HG02852 (cell line): ENCODE data around the gene PI4KA.

Source experiments
- ATAC-seq: cut with Tn5 transposase; IDR thresholded peaks from one replicate; pipeline ENCODE4 v1.9.1; 2021; ENCODE audit warnings: mild to moderate bottlenecking, moderate library complexity; ENCODE audit not compliant: unreplicated experiment

Gene PI4KA

DNA sequence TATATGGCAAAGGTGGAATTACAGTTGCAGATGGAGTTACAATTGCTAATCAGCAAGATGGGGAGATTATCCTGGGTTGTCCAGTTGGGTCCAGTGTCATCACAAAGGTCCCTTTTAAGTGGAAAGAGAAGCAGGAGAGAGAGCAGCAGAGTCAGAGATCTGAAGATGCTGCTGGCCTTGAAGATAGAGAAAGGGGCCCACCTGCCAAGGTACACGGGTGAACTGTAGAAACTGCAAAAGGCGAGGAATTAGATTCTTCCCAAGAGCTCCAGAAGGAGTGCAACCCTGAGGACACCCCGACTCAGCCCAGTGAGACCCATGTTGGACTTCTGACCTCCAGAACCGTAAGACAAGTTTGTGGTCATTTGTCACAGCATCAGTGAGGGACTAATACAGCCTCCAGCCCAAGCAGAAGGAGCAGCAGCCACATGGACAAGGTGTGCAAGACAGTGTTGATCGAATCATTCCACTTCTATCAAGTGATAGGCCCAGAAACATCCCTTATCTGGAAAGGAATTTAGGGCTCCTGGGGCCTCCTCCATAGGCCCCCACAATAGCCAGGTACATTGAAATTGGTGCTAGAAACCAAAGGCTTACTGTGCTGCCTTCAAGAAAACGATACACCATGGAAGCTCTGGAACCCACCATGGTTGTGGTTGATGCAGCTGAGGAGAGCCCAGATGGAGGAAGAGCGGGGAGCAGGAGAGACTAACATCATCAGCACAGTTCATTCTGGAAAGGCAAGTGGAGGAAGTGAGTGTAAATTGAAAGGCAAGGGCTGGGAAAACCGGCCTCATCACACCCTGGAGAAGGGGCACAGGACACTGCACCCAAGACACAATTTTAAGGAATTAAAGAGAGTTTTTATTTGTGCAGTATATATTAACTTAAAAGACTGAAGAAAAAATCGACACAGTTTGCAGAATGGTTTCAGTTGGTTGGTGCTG, 23.5 kb upstream of the PI4KA start:
- no peak for ATAC-seq

DNA sequence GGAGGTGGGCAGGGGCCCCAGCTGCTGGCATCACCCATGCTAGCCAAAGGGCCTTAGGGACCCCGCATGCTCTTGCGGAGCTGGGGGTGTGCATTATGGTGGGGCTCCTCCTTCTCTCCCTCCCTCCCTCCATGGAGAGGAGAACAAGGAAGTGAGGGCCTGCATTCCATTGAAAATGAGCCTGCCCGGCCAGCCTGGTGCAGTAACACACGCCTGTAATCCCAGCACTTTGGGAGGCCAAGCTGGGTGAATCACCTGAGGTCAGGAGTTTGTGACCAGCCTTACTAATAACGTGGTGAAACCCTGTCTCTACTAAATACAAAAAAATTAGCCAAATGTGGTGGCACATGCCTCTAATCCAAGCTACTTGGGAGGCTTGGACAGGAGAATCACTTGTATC, 22.6 kb upstream of the PI4KA start:
- no peak for ATAC-seq

DNA sequence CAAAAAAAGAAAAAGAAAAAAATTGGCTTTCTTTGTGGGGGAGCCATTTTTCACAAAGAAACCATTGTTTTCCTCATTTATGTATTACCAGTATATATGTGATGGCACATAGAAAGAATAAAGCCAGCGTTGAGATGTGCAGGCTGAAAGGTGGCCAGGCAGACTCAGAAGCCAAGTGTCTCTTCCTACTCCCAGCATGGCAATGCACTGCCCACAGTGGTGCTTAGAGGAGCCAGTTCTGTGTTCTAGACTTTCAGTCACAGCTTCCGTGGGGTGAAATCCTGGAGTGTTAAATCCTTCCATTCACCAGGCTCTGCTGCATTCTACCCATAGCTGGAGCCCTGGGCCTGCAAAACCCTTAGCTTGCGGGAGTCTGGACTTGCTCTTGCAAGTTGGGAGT, 19.1 kb upstream of the PI4KA start:
- ATAC-seq: no peak

DNA sequence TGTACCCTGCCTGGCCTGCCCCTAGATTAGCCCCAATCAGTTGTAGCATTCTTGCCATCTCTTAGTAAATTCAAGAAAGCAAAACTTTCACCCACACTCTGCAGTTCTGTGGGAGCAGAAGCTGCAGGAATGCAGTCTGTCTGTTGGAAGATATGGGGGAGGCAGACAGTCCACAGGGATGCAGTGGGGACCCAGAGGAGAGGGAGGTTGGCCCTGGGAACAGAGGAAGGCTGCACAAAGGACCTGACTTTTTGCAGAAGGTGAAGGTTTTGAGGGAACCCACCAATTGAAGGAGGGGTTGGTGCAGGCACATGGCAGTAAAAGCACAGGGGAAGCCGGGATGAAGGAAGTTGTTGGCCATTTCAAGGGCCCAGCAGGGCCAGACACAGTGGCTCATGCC, 16.7 kb upstream of the PI4KA start:
- ATAC-seq: no peak

DNA sequence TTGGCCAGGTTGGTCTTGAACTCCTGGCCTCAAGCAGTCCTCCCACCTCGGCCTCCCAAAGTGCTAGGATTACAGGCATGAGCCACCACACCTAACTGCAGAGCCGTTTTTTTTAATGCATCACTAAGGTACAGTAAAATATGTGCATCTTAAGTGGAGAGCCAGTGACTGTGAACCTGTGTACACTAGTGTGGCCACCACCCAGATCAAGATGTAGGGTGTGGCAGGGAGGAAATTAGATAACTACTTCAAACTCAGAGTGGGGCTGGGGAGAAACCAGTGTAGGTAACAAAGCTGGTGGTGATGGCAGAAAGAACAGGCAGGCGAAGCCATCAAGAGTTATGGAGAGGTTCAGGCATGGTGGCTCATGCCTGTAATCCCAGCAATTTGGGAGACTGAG, 14.6 kb upstream of the PI4KA start:
- ATAC-seq: no peak

DNA sequence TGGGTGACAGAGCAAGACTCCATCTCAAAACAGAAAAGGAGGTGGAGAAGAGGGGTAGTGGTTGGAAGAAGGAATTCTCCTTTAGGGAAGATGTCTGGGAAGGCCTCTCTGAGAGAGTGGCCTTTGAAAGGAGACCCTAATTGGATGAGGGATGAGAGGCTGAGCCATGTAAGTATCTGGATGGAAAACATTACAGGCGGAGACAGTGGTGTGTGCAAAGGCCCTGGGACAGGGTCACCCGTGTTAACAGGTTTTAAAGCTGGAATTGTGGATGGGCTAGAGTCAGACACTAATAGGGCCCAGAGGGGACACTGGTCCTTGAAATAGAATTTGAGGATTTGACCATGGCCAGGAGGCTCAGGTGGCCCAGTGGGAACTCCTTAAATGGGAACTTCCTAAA, 10.6 kb upstream of the PI4KA start:
- no peak for ATAC-seq

DNA sequence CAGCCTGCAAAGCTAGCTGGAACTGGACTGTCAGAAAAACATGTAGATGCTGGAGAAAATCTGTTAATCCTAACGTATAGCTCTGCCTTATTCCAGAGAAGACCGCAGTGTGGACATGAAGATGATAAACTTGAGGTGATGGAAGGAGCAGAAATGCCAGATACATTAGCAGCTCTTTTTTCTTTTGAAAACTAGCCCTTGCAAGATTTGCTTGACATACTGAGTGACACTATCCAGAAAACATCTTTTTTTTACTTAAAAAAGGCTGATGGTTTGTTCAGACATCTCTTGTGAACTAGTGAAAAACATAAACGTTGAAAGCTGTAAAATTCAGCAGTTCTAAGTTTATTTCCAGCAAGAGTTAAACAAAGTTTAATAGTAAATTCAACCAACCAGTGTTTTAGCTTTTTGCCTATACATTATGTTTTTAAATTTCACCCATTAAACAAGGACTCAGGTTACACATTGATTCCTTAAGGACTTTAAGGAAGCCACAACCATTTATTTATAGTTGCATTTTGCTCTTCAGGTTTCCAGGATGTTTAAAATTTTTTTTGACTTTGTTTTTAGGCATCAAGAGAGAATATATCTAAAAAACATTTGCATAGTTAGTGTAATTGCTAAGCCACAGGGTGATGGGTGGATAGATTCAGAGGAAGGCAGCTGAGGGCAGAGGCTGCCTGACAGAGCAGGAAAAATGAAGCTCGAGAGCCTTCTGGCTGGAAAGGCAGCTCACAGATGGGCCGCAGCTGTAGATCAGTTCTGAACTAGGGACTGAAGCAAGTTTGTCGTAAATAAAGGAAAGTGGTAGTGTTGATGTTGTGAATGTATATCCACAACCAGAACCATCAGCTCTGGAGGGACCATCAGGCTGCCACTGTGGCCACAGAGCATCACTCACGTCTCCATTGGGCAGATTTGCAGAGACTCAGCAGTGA, 9.7 kb upstream of the PI4KA start:
- no peak for ATAC-seq

DNA sequence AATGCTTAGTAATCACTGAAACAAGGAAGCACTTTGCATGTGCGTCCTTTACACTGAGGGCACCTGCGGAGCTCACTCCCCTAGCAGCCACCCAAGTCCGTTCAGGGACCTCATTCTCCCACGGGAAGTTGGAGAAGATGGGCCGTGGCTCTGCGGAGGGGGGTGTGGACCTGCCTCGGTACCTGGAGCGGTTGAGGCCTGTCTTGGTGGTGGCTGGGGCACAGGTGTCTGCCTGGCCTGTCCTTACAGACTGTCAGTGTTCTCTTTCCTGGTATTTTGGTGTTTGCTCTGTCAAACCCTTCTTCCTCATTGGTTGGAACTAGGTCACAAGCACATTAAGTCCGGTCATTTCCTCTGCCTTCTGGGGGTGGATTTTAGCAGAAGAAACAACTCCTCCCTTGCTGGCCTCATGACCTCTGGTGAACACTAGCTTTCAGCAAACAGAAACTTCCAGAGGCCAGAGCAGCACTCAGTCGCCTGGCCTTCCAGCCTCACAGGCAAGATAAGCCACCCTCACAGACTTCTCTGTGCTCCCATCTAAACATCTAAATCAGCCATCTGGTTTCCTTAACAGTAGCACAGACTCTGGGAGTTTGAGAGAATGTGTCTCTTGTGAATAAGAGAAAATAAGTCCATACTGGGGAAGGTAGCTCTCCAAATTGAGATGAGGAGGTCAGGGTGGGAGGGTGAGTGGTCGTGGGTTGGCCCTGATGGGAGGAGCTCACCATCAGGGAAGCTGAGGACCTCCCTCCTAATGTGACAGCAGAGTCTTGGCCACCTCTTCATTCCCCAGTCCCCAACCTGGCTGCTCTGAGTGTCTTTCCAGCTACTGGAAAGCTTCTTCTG, 8.8 kb upstream of the PI4KA start:
- ATAC-seq: no peak

DNA sequence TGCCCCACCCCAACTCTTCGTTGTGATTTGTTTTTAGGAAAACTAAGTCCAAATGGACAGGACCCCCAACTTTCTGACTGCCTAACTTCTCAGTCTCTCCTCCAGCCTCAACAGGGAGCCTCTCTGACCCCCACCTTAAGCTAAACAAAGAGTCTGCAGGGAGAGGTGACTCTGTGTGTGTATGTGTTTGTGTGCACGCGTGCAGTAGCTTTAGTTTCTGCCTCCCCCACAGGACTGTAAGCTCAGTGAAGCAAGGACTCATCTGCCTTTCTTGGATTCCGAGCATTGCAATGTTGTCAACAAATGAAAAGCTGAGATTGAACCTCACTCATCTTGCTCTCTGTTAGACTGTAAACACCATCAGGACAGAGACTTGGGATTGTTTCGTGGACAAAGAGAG, 8.1 kb upstream of the PI4KA start:
- no peak for ATAC-seq

DNA sequence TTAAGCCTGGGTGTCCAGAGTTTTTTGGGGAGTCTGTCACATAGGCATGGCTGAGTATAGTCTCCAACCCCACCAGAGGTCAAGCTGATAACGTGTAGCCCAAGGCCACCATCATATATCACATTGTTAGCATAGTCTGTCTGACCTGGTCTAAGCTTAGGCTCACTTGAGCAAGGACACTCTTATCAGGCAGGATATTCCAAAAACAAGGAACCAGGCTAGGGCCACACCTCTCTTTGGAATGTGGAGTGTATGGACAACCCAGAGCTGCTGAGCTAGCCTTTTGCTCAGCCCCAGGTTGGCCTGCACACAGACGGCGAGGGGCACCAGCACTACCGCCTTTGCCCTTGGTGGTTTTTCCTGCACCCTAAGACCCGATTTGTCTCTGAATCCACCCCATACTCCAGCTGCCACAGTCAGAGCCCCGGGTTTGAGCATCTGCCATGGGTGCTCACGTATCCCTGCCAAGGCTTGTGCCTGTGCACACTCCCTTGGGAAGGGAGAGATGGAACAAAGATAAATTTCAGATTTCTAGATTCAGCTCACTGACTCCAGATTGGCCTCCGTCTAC, 7.3 kb upstream of the PI4KA start:
- no peak for ATAC-seq

DNA sequence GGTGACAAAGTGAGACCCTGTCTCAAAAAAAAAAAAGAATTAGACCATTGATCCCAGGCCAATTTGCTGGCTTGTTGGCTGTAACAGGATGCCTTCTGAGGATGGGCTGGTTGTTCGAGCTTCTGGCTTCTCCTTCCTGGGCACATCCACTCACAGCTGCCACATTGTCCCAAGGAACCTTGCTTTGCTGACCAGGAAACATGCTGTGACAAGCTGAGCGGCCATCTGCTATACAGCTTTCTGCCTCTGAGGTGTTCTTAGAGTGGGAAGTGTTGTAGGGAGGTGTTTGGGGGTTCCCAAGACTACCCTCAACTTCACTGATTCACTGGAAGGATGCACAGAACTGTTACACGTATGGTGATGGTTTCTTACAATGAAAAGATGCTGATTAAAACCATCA, 6.7 kb upstream of the PI4KA start:
- no peak for ATAC-seq

DNA sequence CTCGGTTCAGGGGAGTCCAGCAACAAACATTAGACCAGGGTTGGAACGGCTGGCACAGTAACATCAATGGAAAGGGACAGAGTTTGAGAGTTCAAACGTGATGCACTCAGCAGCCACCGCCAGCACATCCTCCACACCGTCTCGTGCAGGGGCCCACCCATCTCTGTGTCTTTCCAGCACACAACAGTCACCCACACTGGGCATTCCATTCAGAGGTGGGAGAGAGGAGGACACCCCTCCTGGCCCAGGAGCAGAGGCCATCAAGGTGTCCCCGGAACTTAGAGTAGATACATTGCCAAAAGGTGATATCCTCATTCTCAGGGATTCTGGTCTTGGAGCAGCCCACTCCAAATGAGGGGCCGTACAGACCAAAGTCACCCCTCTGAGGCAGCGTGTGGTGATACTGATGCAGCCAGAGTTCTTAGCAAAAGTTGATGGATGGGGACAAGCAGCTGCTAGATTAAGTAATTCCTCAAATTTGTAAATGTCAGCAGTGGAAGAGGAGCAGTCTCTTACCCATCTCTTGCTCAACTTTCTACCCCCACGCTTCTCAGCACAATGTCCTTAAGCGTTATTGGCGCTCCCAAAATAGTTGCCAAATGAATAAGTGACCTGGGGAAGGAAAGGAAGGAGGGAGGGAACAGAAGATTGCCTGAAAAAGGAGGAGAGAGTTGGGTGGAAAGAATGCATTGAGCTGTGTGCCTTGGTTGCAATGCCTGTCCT, 5.7 kb upstream of the PI4KA start:
- ATAC-seq: no peak

DNA sequence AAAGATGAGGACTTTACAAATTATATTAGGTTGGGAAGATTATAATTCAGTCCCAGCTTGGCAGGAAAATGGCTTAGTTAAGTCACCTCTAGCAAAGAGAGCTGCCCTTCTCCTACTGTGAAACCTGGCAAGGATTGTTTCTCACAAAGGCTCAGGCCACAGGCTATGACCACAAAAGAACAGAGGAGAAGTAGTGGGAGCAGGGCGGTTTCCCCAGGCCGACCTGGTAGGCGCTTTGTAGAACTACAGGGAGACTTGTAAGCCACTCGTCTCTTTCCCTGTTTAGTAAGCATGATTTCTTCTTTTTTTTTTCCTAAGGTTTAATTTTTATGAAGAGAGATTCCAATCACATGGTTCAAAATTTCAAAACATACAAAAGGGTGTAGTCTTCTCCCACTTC, 4.8 kb upstream of the PI4KA start:
- ATAC-seq: no peak

DNA sequence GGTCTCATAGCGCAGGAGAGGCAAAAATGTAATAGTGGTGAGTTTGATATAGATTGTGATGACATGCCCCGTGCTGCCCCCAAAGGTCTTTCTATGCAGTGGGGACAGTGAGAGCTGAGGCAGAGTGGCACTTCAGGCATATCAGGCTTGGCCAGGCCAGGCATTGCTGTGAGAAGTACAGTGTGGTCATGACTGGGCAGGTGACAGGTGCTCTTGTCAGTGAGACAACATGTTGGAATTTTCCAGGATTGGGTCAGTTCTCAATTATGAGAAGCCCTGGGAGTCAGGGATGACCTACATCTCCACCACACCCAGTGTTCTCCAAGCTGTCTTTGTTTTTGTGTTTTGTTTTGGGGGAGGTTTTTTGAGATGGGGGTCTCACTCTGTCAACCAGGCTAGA, 3.9 kb upstream of the PI4KA start:
- ATAC-seq: no peak

DNA sequence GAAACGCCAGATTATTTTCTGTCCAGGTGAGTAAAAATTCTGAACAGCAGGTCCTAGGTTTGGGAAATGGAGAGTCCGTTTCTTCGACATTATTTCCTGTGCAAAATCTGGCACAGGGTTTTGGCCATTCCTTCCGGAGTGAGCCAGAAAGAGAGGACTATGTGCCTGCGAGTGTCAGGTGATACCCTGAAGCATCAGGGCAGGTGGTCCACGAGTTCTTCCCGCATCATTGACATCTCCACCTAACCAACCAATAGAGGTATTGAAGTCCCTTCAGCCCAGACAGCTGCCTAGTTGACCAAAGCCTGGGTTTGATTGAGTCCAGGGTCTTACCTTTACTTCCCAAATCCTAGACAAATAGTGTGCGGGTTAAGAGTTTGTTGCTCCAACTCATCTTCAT, 1.0 kb upstream of the PI4KA start:
- no peak for ATAC-seq

DNA sequence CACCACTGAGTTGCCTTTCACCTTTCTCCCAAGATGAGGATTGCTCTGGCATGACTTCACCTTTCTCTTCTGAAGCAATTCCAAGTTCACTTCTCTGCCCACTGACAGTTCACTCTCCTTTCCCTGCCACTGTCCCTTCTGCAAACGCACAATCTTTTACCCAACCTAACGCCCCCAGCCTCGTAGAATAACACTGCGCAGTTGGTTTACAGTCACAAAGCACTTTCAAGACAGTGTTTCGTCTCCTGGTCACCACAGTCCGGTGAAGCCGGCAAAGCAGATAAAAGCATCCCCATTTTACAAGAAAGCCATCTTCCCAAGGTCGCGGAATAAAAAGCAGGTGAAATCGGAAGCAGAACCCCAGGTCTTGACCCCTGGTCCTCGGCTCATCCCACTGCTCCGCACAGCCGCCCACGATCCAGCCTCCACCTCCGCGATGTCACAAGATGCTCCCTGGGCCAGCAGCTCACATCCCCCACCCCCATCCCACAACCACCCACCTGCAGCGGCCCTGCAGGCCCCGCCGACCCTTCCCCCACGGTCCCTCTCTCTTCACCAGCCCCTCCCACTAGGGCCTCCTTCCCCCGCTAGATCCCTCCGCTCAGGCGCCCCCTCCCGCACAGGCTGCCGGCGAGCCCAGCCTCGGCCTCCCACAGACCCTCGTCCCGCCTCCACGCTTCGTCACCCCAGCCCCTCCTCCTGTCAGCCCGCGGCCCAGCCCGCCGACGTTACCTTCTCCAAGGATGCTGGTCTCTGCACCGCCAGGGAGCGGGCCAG, 585 bp downstream of the PI4KA start:
- peak; percentile 46 for ATAC-seq

DNA sequence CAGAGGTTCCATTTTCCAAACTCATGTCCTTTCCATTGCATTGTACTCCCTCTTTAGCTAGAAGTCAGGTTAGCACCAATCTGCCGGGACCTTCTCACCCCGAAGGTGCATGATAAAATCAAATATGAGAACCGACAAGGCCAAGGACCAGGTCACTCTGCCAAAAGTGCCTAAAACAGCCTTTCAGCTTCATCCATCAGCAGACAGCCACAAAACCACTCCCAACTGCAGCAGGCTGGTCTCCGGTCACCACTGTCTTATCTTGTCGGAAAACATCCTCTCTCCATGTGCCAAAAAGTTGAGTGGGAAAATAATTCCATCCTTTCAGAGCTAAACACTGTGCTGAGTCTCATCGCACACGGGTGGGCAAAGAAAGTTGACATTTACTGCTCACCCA, 1.4 kb downstream of the PI4KA start:
- ATAC-seq: no peak

DNA sequence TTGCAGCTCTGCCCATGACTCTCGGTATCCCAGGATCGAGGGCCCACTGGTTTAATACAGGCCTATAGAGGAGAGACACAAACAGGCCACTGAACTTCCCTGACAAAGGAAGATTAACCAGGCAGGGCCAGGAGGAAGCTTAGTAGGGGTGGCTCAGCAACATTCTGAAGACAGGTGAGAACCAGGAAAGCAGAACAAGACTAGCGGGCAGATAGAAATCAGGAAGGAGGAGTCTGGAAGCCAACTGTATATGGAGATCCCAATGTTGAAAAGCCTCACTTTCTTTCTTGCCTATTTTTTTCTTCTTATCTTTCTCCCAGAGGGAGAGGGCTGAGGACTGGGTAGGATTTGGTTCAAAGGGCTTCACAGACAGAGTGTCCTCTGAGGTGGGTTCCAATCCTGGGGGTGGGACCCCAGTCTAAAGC, 5.4 kb downstream of the PI4KA start:
- ATAC-seq: no peak

DNA sequence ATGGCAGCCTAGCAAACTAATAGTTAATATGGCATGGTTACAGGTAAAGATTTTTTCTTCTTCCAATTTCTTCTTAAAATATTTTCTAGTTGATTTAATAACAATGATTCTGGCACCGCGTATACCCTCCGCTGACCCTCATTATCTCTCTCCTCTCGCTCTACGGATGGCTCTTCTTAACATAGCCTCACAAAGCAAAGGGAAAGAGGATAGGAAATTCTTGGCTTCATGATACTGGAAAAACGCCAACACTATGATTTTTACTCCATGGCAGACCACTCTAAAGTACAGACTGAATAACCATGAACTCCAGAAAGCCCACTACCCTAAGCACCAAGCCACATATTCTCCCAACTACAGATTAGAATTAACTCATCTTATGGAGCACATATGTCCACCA, 6.1 kb downstream of the PI4KA start:
- no peak for ATAC-seq
